ENCODE measurements around the gene NUP98. TPM values are rescaled to one million over a fixed set of nuclear protein-coding genes. Genes with fewer than 3 reads are reported as not detected.

NUP98 gene
- total and polyA plus RNA-seq, 9 donors, result 38.5 to 126 (median 77.6) TPM

DNA sequence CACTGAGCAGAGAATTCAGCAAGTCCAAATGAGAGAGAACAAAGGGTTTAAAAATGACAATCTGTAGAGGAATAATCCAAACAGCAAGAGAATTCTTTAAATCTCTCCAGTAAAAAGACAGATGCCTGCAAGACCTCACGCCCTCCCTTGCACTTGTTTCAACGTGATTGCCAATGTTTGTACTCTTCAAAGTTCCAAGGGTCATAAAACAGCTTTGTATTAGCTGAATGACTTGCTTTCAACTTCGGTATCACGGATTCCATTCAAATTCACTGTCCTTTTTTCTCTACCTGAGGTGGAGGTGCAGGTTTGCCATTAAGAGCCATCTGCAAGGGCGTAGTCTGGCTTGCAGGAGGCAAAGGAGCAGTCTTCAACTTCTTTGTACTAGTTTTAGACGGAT, 85.1 kb downstream of the NUP98 start:
- DNase-seq, result no peak
- 49 to 58% (median 50%) methylated on average over 6 of the region's 6 CpGs for WGBS, 3 donors
- Histone ChIP-seq H3K36me3 (no peaks in the 10 kb centered on the region), H3K27me3 (no peaks in the 10 kb centered on the region), H3K9me3 (no peaks in the 10 kb centered on the region), H3K27ac (no peak overlapping the region), H3K4me3 (no peak overlapping the region), H3K4me1 (ENCODE audit: insufficient read depth) (no peaks in the 10 kb centered on the region)
- intact Hi-C loops (cut with DNase I), result no loop called here
- TF ChIP-seq EP300 (IDR thresholded peaks at IDR 0.05) (no peak), POLR2A (IDR thresholded peaks at IDR 0.05) (no peak)
- TF ChIP-seq, protein P1, sequence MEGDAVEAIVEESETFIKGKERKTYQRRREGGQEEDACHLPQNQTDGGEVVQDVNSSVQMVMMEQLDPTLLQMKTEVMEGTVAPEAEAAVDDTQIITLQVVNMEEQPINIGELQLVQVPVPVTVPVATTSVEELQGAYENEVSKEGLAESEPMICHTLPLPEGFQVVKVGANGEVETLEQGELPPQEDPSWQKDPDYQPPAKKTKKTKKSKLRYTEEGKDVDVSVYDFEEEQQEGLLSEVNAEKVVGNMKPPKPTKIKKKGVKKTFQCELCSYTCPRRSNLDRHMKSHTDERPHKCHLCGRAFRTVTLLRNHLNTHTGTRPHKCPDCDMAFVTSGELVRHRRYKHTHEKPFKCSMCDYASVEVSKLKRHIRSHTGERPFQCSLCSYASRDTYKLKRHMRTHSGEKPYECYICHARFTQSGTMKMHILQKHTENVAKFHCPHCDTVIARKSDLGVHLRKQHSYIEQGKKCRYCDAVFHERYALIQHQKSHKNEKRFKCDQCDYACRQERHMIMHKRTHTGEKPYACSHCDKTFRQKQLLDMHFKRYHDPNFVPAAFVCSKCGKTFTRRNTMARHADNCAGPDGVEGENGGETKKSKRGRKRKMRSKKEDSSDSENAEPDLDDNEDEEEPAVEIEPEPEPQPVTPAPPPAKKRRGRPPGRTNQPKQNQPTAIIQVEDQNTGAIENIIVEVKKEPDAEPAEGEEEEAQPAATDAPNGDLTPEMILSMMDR (IDR thresholded peaks at IDR 0.05), result no peak

DNA sequence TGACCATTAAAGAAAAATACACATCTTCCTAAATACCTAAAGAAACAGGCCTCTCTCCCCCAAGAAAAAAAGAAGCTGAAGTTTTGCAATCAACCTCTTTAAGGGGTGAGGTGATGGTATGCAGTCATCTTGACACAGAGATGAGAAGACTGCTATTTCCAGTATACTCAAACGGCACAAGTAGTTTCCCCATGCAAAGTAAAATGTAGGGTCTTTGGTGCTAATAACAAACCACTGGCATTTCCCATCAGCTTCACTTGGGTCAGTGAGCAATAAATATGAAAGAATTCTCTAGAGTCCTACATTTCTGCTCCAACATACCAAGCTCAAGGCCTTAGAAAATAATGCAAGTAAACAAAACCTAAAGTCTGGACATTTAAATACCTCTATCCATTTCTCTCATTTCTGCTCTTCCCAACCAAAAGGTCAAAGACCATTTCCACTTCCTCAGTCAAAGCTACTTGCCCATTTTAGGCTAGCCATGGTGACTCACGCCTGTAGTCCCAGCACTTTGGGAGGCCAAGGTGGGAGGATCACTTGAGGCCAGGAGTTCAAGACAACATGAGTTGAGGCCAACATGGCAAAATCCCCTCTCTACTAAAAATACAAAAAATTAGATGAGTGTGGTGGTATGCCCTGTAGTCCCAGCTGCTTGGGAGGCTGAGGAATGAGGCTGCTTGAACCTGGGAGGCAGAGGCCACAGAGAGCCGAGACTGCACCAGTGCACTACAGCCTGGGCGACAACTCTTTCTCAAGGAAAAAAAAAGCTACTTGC, 86.7 kb downstream of the NUP98 start:
- Histone ChIP-seq H3K4me1 (ENCODE audit: insufficient read depth) (no peaks in the 10 kb centered on the region), H3K36me3 (no peaks in the 10 kb centered on the region), H3K27ac (no peak overlapping the region), H3K4me3 (no peak overlapping the region), H3K27me3 (no peaks in the 10 kb centered on the region), H3K9me3 (no peaks in the 10 kb centered on the region)
- 85 to 88% (median 85%) methylated on average over 4 of the region's 4 CpGs for WGBS, 3 donors
- no peak for TF ChIP-seq POLR2A (IDR thresholded peaks at IDR 0.05)
- TF ChIP-seq EP300 (IDR thresholded peaks at IDR 0.05), result no peak
- TF ChIP-seq, protein P1 (IDR thresholded peaks at IDR 0.05), result no peak
- DNase-seq, result no peak
- intact Hi-C loops (cut with DNase I), result no loop called here

DNA sequence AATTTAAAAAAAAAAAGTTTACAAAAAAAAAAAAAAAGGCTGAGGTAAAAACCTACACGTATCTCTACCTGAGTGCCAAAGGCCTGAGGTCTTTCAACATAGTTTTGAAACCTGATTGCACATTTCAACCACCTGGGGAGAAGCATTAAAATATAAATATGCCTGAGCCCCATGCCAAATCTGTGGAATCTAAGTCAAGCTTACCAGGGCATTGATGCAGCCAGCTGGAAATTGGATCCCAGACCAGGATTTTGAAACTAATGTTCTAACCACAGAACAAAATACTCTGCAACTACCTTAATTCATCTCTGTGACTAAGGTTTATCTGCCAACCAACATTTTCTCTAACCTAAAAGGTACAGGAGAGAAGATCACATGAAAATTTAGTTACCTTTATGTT, 87.4 kb downstream of the NUP98 start:
- no peak overlapping the region for H3K4me3 ChIP-seq
- DNase-seq, result no peak
- no peak overlapping the region for H3K27ac ChIP-seq
- H3K27me3 ChIP-seq, result no peaks in the 10 kb centered on the region
- TF ChIP-seq, protein P1 (IDR thresholded peaks at IDR 0.05), result no peak
- TF ChIP-seq EP300 (IDR thresholded peaks at IDR 0.05), result no peak
- no peak for TF ChIP-seq POLR2A (IDR thresholded peaks at IDR 0.05)
- WGBS, 3 donors, result 78 to 93% (median 90%) methylated on average over 1 of the region's 1 CpG
- no peaks in the 10 kb centered on the region for H3K9me3 ChIP-seq
- no peaks in the 10 kb centered on the region for H3K36me3 ChIP-seq
- no peaks in the 10 kb centered on the region for H3K4me1 ChIP-seq (ENCODE audit: insufficient read depth)
- intact Hi-C loops (cut with DNase I), result no loop called here

DNA sequence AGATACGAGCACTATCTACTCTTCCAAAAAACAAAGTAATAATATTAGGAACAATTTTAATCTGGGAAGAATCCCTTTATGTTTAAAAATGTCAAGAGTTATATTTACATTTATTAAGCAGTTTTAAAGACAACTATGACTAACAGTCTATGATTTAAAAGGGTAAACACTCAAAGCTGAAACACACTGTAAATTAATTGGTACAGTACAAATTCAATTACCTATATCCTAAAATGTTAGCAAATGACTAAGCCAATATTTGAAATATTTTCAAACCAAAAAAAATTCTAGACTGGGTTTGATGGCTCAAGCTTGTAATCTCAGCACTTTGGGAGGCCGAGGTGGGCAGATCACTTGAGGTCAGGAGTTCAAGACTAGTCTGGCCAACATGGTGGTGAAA, 90.2 kb downstream of the NUP98 start:
- 21 to 52% (median 31%) methylated on average over 2 of the region's 2 CpGs for WGBS, 3 donors
- Histone ChIP-seq H3K4me1 (ENCODE audit: insufficient read depth) (no peaks in the 10 kb centered on the region), H3K36me3 (no peaks in the 10 kb centered on the region), H3K27me3 (no peaks in the 10 kb centered on the region), H3K4me3 (no peak overlapping the region), H3K27ac (no peak overlapping the region), H3K9me3 (no peaks in the 10 kb centered on the region)
- no peak for DNase-seq
- TF ChIP-seq EP300 (IDR thresholded peaks at IDR 0.05) (no peak), POLR2A (IDR thresholded peaks at IDR 0.05) (no peak)
- TF ChIP-seq, protein P1 (IDR thresholded peaks at IDR 0.05), result no peak
- intact Hi-C loops (cut with DNase I), result no loop called here

Measured in ovary (tissue), 9 donors.